Measurements from ENCODE around the gene ZNF264.

- TF ChIP-seq CTCF (conservative IDR thresholded peaks at IDR 0.05; ENCODE audit: low read depth, low read length) (no peak), EZH2 (IDR thresholded peaks at IDR 0.05; ENCODE audit: low read length, unreplicated experiment) (no peak), EZH2phosphoT487 (IDR thresholded peaks at IDR 0.05; ENCODE audit: borderline replicate concordance, low read length) (no peak)
These were observed 58.0 kb downstream of the ZNF264 start for GRCh38 chr19:57249329-57249728.

Measured in PC-3 (cell line).